HG03378 (cell line): ENCODE results near the gene CSRP1.
"Not testable (repeated sequence)": the region's sequence is repeated elsewhere in the genome, so short reads cannot be mapped to it uniquely, and the experiment has no call there.

Source experiments
- ATAC-seq: cut with Tn5 transposase; IDR thresholded peaks from one replicate; pipeline ENCODE4 v1.9.1; 2021; ENCODE audit warnings: mild to moderate bottlenecking, moderate library complexity; ENCODE audit not compliant: unreplicated experiment

CSRP1 gene

DNA sequence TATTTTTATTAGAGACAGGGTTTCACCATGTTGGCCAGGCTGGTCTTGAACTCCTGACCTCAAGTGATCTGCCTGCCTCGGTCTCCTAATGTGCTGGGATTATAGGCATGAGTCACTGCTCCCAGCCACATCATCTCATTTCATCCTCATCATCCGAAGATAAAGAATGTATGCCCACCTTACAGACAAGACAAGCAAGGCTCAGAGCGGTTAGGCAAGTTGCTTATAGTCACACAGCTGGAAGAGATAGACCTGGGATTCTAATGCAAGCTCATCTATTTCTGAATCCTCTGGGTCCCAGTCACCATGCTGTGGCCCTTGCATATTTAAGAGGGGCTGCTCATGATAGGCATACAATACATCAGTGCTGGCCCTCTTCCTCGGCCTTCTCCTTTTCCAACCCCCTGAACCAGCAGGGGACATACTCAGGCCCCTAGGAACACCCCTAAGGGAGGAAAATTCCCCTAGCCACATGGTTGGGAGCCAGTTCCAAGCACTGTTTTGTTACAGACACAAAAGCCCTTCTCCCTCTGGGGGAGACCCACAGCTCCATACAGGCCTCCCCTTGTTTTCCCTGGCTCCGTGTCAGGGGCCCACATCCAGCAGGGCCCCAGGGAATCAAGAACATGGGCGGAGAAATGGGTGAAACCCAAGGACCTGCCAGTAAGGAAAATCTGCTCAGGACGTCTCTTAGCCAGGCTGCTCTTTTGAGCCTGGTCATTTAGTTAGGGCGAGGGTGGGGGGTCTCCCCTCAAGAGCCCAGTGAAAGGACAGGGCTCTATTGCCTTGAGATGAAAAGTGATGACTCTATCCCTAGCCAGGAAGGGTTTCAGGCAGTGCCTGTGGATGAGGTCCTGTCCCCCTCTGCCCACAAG lies 6.9 kb downstream of the CSRP1 start:
- no peak for ATAC-seq

- no peak for ATAC-seq
Measured at GRCh38 chr1:201499191-201499590, 7.7 kb downstream of the CSRP1 start.

DNA sequence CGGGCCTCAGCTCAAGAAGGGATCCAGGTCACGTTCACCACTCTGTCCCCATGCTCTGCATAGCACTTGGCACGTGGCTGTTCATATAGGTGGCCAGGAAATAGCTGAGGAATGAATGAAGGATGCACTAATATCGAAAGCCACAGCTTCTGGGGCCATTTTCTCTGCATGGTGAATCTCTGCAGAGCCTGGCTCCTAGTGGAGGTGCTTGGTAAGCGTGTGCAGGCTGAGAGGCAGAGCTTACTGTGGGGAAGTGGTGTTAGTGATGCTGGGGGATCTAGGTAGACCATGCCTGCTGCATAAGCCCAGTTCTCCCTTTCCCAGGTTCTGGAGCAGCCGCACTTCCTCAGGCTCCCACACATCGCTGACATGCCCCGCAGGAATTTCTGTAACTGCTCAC lies 8.3 kb downstream of the CSRP1 start:
- no peak for ATAC-seq

DNA sequence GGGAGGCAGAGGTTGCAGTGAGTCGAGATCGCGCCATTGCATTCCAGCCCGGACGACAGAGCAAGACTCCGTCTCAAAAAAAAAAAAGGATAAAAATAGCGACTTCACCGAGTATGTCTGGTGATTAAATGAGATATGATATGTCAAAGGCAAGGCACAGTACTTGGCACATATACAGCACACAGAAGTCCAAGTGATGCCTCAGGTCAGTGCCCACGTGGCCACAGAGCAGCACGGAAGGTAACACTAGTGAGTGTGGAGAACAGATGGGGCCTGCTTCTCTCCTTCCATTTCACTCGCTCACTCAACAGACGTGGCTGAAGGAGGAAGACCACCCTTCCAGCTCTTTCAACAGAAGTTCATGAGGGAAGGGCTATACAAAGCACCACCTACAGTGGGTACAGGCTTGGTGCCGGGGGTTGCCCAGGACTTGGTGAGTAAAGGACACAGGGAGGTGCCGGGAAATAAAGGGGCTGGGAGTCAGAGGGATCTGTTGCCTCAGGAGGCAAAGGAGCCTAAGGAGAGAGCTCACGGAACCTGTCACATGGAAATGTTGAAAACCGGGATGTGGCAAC lies 8.9 kb downstream of the CSRP1 start:
- no peak for ATAC-seq

GRCh38 chr1:201496296-201496690 lies 10.6 kb downstream of the CSRP1 start:
- no peak for ATAC-seq

GRCh38 chr1:201495551-201496295 lies 11.2 kb downstream of the CSRP1 start:
- no peak for ATAC-seq

DNA sequence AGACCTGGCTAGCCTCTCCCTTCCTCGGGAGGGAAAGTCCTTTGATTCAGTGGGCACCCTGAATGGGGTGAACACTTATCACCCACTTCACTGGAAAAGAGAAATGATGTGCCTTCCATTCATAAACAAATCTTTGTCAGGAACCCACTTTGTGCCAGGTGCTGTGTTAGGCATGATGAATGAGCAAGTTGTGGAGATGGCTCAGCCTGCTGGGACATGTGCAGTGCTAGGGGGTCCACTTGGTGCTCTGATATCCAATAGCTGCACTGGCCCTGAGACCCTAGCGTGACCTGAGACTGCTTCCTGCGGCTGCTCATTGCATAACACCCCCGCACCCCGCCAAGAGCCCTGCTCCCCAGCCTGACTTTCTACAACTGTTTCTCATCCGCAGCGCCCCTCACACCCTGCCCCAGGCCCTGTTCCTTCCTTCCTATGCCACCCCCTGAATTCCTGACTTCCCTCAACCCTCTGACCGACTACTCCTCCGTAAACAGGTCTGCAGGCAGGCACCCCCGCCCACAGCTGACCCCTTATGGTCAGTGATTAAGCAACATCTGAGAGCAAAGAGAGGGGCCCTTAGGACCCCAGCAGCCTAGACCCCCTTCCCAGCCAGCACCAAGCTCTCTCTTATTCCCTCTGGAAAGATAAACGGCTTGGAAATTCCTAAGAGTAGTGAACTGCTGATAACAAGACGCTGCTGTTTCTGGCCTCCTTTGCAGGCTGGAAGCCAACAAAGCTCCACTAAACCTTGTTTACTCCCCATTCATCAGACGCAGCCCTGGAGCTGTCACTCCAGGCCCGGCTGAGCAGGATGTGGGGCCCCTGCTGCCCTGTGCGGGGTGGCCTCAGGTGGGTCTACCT lies 12.9 kb downstream of the CSRP1 start:
- no peak for ATAC-seq

GRCh38 chr1:201493026-201493656 lies 13.8 kb downstream of the CSRP1 start:
- not testable (repeated sequence) for ATAC-seq

GRCh38 chr1:201491896-201492511 lies 14.9 kb downstream of the CSRP1 start:
- ATAC-seq = no peak

GRCh38 chr1:201490708-201491131 lies 16.2 kb downstream of the CSRP1 start:
- ATAC-seq = no peak

GRCh38 chr1:201489643-201490261 lies 17.2 kb downstream of the CSRP1 start:
- ATAC-seq = no peak

DNA sequence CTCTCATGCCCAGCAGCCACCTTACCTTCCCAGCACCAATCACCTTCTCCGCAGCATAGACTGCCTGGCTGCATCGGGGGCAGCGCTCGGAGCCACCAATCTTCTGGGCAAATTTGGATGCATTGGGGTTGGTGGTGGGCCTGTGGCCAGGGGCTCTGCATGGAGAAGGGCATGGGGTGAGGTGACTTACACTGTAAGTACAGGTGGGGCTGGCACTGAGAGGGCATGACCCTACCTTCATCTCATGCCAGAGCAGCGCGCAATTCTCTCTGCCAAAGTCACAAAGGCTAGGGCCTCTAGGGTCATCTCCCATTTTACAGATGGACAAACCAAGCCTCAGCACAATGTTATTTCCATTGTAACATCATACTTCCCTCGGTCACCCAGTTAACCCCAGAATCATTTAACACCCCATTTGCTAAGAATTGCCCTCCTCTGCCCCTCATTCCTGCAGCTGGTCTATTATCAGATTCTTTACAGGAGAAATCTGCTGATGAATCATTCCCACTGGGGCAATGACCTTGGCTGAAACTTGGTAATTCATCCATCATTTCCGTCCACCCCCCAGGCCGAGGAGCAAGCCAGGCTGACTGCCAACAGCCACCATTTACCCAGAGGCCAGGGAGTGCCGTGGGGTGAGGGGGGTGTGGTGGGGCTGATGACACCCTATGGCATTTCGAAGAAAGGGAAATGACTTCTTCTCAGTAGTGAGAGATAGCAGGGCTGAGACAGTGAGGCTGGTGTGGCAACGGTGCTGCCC lies 17.9 kb downstream of the CSRP1 start:
- no peak for ATAC-seq

- ATAC-seq = no peak
Measured at GRCh38 chr1:201487742-201488141, 19.2 kb downstream of the CSRP1 start.

DNA sequence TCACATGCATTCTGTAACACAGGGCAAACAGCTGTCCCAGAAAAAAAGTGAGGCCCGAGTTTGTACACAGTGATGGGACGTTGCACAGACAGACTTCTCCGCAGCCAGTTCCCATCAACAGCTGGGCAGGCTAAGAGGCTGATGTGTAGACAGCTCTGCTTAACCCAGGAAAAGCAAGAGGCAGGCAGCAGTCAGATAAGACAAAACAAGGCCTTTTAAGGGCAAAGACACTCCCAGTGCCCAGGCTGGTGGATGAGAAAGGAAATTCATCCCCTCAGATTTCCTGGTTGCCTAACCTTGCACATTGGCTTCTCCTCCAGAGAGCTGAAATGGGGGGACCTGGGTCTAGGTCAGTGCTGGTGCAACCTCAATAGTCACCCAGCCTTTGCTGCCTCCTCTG lies 20.7 kb downstream of the CSRP1 start:
- no peak for ATAC-seq

DNA sequence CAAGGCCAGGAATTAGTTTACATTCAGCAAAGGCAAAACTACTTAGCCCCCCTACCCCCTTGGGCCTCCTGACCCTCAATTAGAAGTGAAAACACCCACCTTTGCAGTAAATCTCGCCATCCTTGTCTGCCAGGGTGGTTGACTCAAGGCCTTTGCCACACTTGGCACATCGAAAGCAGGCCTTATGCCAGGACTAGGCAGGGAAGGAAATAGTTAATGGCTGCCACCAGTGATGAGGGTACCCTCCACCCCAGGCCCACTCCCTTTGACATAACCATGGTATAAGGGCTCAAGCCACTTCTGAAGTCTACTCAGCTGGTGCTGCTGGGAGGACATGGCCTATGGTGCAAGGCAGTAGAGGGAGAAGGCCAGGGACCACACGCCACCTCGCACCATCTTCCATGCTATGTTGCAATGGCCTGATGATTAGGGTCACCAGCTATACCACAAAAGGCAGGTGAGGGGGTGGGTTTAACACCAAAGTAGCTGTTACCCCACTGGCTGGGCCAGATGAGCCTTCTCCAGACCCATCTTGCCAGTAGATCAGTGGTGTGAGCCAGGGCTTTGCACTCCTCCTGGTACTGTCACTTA lies 21.6 kb downstream of the CSRP1 start:
- ATAC-seq = no peak

DNA sequence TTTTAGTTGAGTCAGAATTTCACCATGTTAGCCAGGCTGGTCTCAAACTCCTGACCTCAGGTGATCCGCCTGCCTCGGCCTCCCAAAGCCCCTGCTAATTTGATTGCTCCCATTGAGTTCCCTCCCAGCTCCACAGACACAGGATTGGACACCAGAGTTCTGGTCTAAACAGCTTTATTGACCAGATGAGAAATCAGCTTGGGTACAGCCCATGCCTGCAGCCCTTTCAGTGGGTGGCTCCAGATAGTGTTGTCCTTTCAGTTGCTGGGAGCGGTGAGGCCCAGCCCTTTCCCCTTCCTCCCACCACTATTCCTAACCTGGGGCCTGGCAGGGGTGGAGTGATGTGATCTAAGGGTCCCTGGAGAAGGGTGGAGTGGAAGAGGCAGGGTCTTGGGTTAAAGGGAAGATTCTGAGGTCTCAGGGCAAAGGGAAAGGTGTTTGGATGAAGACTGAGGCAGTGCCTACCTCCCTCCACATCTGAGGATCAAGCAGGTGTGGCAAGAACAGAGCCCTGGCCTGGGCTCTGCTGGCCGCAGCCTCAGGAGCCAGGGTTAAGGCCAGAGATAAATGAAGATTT lies 23.5 kb downstream of the CSRP1 start:
- no peak for ATAC-seq

- no peak for ATAC-seq
Measured at GRCh38 chr1:201482755-201483154, 24.2 kb downstream of the CSRP1 start.
